ENCODE data around the gene RELN. TPM values are rescaled to one million over a fixed set of nuclear protein-coding genes. Genes with fewer than 3 reads are reported as not detected.

Gene RELN
- total RNA-seq, 1 donor from 2014 or later: 0.57 TPM

Other genes starting within 250 kb of the RELN start
- gene ORC5, start 218.4 kb upstream of the RELN start, total RNA-seq: 8.6 TPM

Data from cardiac septum (tissue), 1 donor.